ENCODE results near the gene PTH.

Gene PTH

GRCh38 chr11:13495929-13496328 lies at the start of gene PTH:
Gene PTH (minus strand): TSS chr11:13495997. CDS start chr11:13492855, 3,142 bp downstream.
- Histone ChIP-seq H3K4me3 (ENCODE audit: low read depth, low read length) (no peak within 1 kb of the TSS), H3K36me3 (replicated peaks) (no peaks in the 10 kb centered on the region), H3K27me3 (replicated peaks) (no peaks in the 10 kb centered on the region), H3K27ac (no peak within 1 kb of the TSS)
- in situ Hi-C loops (cut with HindIII; ENCODE audit: low pct_ligation_motif_present, low sequenced_read_pairs): no loop called here
- no peak for DNase-seq
- no peak for TF ChIP-seq CTCF (IDR thresholded peaks at IDR 0.05; ENCODE audit: low read depth, low read length, missing control alignments)

GRCh38 chr11:13538044-13538443 lies 42.2 kb upstream of the PTH start:
- in situ Hi-C loops (cut with HindIII; ENCODE audit: low pct_ligation_motif_present, low sequenced_read_pairs): no loop called here

GRCh38 chr11:13535819-13536218 lies 40.0 kb upstream of the PTH start:
- peak; percentile 2 for TF ChIP-seq CTCF (IDR thresholded peaks at IDR 0.05; ENCODE audit: low read depth, low read length, missing control alignments)
- no peak overlapping the region for H3K27ac ChIP-seq
- H3K4me3 ChIP-seq (ENCODE audit: low read depth, low read length): no peak overlapping the region
- in situ Hi-C loops (cut with HindIII; ENCODE audit: low pct_ligation_motif_present, low sequenced_read_pairs): no loop called here
- H3K27me3 ChIP-seq (replicated peaks): no peaks in the 10 kb centered on the region
- H3K36me3 ChIP-seq (replicated peaks): no peaks in the 10 kb centered on the region
- DNase-seq: no peak

More at GRCh38 chr11:13538044-13538443, 42.2 kb upstream of the PTH start:
- Histone ChIP-seq H3K4me3 (ENCODE audit: low read depth, low read length) (no peak overlapping the region), H3K36me3 (replicated peaks) (no peaks in the 10 kb centered on the region), H3K27ac (no peak overlapping the region), H3K27me3 (replicated peaks) (no peaks in the 10 kb centered on the region)
- no peak for DNase-seq
- TF ChIP-seq CTCF (IDR thresholded peaks at IDR 0.05; ENCODE audit: low read depth, low read length, missing control alignments): no peak

- H3K36me3 ChIP-seq (replicated peaks): no peaks in the 10 kb centered on the region
- no peak overlapping the region for H3K4me3 ChIP-seq (ENCODE audit: low read depth, low read length)
- no peak overlapping the region for H3K27ac ChIP-seq
- in situ Hi-C loops (cut with HindIII; ENCODE audit: low pct_ligation_motif_present, low sequenced_read_pairs): no loop called here
- DNase-seq: no peak
- TF ChIP-seq CTCF (IDR thresholded peaks at IDR 0.05; ENCODE audit: low read depth, low read length, missing control alignments): no peak
- H3K27me3 ChIP-seq (replicated peaks): no peaks in the 10 kb centered on the region
Measured at GRCh38 chr11:13534358-13534757, 38.6 kb upstream of the PTH start.

- Histone ChIP-seq H3K27ac (no peak overlapping the region), H3K36me3 (replicated peaks) (no peaks in the 10 kb centered on the region), H3K27me3 (replicated peaks) (no peaks in the 10 kb centered on the region), H3K4me3 (ENCODE audit: low read depth, low read length) (no peak overlapping the region)
- DNase-seq: no peak
- in situ Hi-C loops (cut with HindIII; ENCODE audit: low pct_ligation_motif_present, low sequenced_read_pairs): no loop called here
- TF ChIP-seq CTCF (IDR thresholded peaks at IDR 0.05; ENCODE audit: low read depth, low read length, missing control alignments): no peak
Measured at GRCh38 chr11:13525257-13525656, 29.5 kb upstream of the PTH start.

GRCh38 chr11:13503393-13503792 lies 7.6 kb upstream of the PTH start:
- Histone ChIP-seq H3K36me3 (replicated peaks) (no peaks in the 10 kb centered on the region), H3K27ac (no peak overlapping the region), H3K27me3 (replicated peaks) (no peaks in the 10 kb centered on the region), H3K4me3 (ENCODE audit: low read depth, low read length) (no peak overlapping the region)
- TF ChIP-seq CTCF (IDR thresholded peaks at IDR 0.05; ENCODE audit: low read depth, low read length, missing control alignments): no peak
- in situ Hi-C loops (cut with HindIII; ENCODE audit: low pct_ligation_motif_present, low sequenced_read_pairs): no loop called here
- DNase-seq: no peak
